ENCODE measurements around the gene PRDM16.

The PRDM16 gene

DNA sequence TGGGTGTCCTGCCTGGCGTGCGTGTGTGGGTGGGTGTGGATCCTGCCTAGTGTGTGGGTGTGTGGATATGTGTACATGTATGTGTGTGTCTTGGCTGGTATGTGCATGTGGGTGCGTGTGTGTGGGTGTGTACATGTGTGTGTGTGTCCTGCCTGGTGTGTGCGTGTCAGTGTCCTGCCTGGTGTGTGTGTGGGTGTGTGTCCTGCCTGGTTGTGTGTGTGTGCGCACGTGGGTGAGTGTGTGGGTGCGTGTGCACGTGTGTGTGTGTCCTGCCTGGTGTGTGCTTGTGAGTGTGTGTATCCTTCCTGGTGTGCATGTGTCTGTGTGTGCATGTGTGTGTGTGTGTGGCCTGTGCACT is 60.1 kb downstream of the PRDM16 start:
- H3K4me3 ChIP-seq (ENCODE audit: low read depth, low read length), result no peak overlapping the region
- TF ChIP-seq, protein P1, sequence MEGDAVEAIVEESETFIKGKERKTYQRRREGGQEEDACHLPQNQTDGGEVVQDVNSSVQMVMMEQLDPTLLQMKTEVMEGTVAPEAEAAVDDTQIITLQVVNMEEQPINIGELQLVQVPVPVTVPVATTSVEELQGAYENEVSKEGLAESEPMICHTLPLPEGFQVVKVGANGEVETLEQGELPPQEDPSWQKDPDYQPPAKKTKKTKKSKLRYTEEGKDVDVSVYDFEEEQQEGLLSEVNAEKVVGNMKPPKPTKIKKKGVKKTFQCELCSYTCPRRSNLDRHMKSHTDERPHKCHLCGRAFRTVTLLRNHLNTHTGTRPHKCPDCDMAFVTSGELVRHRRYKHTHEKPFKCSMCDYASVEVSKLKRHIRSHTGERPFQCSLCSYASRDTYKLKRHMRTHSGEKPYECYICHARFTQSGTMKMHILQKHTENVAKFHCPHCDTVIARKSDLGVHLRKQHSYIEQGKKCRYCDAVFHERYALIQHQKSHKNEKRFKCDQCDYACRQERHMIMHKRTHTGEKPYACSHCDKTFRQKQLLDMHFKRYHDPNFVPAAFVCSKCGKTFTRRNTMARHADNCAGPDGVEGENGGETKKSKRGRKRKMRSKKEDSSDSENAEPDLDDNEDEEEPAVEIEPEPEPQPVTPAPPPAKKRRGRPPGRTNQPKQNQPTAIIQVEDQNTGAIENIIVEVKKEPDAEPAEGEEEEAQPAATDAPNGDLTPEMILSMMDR (IDR thresholded peaks at IDR 0.05; ENCODE audit: low read depth, low read length), result no peak
- TF ChIP-seq POLR2A (IDR thresholded peaks at IDR 0.05; ENCODE audit: extremely low read depth, insufficient read length), result no peak
- TF ChIP-seq, protein P2, sequence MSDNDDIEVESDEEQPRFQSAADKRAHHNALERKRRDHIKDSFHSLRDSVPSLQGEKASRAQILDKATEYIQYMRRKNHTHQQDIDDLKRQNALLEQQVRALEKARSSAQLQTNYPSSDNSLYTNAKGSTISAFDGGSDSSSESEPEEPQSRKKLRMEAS (IDR thresholded peaks at IDR 0.05; ENCODE audit: low read depth, low read length), result no peak
- TF ChIP-seq MYC (IDR thresholded peaks at IDR 0.05; ENCODE audit: low read depth, low read length), result no peak

DNA sequence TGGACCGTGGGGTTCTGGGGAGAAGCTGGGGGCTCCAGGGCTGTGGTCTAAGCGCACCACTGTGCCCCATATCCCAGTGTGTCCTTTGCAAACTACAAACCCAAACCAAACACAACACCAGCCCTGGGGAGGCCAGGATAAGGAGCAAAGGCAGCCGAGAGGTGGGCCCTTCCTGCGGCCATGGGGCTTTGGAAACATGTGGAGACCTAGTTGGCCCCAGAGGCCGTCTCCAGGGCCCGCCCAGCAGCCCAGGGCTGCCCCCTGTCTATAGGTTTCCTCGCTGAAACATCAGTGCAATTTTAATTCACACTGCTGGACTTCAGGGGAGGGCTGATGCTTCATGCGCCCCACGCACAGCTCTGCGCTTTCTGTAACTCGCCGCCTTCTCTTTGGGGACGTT is 61.3 kb downstream of the PRDM16 start:
- no peak overlapping the region for H3K4me3 ChIP-seq (ENCODE audit: low read depth, low read length)
- no peak for DNase-seq (ENCODE audit: low read depth)
- TF ChIP-seq, protein P2 (IDR thresholded peaks at IDR 0.05; ENCODE audit: low read depth, low read length), result no peak
- TF ChIP-seq, protein P1 (IDR thresholded peaks at IDR 0.05; ENCODE audit: low read depth, low read length), result no peak

More for the DNA sequence above, 60.1 kb downstream of the PRDM16 start:
- no peak for DNase-seq (ENCODE audit: low read depth)

DNA sequence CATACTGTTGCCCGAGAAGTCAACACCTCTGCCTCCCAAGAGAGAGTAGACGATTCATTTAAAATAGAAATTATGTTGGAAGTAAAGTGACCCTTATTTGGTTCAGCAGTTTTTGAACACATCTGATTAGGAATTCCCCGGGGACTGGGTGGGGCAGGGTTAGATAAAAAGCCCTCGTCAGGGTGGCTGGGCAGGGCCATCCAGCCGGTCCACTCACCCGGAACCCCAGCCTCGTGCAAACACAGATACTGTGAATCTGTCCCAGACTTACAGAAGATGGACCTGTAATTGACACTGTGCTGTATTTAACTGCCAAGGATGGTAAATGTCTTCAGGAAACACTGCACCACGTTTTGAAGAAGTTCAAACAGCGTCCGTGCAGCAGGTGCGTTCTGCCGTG is 63.7 kb downstream of the PRDM16 start:
- no peak for DNase-seq (ENCODE audit: low read depth)
- no peak overlapping the region for H3K4me3 ChIP-seq (ENCODE audit: low read depth, low read length)
- TF ChIP-seq, protein P2 (IDR thresholded peaks at IDR 0.05; ENCODE audit: low read depth, low read length), result no peak
- TF ChIP-seq MYC (IDR thresholded peaks at IDR 0.05; ENCODE audit: low read depth, low read length), result no peak
- no peak for TF ChIP-seq POLR2A (IDR thresholded peaks at IDR 0.05; ENCODE audit: extremely low read depth, insufficient read length)
- TF ChIP-seq, protein P1 (IDR thresholded peaks at IDR 0.05; ENCODE audit: low read depth, low read length), result no peak

DNA sequence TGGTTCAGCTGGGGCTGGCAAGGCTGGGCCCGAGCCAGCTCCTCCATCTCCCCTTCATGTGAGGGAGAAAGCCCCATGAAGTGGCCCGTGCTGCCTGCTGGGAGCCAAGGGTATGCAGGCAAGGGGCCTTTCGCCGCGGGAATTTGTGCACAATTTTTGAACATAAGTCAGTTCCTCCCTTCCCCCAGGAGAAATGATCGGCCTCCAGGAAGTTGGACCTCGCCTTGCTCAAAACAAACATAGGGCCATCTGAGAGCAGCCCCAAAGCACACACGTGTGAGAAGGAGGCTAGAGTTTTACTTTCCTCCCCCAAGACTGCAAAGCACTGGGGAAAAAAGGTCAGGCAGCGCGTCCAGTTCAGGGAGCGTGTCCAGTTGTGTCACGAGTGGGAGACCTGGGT is 64.7 kb downstream of the PRDM16 start:
- TF ChIP-seq, protein P2 (IDR thresholded peaks at IDR 0.05; ENCODE audit: low read depth, low read length), result no peak
- TF ChIP-seq MYC (IDR thresholded peaks at IDR 0.05; ENCODE audit: low read depth, low read length) (no peak), POLR2A (IDR thresholded peaks at IDR 0.05; ENCODE audit: extremely low read depth, insufficient read length) (no peak)
- TF ChIP-seq, protein P1 (IDR thresholded peaks at IDR 0.05; ENCODE audit: low read depth, low read length), result no peak
- DNase-seq (ENCODE audit: low read depth), result no peak
- no peak overlapping the region for H3K4me3 ChIP-seq (ENCODE audit: low read depth, low read length)

DNA sequence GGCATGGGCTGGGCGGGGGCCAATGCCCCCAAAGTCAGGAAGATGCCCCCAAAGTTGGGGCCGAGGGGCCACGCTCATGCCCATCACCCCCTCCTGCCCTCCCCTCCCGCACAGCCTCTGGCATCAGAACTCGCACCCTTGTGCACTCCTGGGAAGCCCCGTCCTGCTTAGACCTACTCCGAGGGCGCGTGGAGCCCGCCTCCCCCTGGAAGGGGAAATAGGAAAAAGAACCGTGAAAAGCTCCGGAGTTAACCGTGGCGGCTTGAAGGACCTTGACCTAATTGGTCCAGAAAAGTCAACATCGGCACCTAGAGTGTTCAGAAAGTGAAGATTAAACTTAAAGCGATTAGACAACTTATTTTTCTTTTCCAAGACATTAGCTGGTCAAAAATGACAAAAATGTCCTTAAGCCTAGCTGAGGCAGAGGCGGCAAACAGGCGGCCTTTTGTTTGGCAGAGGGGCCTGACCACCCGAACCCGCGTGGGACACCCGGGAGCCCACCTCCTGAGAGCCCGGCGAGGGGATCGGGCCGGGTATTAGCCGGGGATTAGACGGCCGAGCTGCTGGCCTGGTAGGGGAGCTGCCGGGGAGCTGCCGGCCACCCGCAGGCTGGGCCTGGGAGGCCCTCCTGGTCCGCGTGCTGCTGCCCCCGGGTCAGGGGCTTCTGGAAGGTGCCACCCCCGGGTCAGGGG is 65.5 kb downstream of the PRDM16 start:
- no peak overlapping the region for H3K4me3 ChIP-seq (ENCODE audit: low read depth, low read length)
- TF ChIP-seq MYC (IDR thresholded peaks at IDR 0.05; ENCODE audit: low read depth, low read length) (no peak), POLR2A (IDR thresholded peaks at IDR 0.05; ENCODE audit: extremely low read depth, insufficient read length) (no peak)
- TF ChIP-seq, protein P2 (IDR thresholded peaks at IDR 0.05; ENCODE audit: low read depth, low read length), result no peak
- TF ChIP-seq, protein P1 (IDR thresholded peaks at IDR 0.05; ENCODE audit: low read depth, low read length), result no peak
- no peak for DNase-seq (ENCODE audit: low read depth)
